ENCODE measurements around the gene CRLF1.

CRLF1 gene

DNA sequence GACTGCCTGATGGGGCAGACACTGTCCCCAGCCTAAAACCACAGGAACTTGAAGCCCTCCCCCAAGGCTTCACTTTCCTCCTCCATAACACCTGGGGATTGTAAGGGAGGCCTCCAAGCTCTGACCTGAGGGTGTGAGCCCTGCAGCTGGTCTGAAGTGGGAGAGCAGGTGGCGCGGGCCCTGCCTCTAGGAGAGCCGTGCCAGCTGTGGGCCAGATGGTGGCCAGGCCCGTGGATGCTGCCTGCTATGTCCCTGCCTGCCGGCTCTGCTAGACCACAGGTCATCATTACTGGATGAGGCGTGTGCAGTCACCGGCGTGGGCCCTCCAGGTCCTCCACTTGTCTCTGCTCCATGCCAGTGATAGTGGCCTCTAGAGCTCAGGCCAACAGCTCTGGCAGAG is 26.7 kb upstream of the CRLF1 start:
- Histone ChIP-seq H3K9me3 (no peaks in the 10 kb centered on the region), H3K4me1 (no peaks in the 10 kb centered on the region), H3K27me3 (no peaks in the 10 kb centered on the region), H3K36me3 (no peaks in the 10 kb centered on the region), H3K4me3 (ENCODE audit: low read depth, low read length) (no peak overlapping the region)
- TF ChIP-seq, protein P1, sequence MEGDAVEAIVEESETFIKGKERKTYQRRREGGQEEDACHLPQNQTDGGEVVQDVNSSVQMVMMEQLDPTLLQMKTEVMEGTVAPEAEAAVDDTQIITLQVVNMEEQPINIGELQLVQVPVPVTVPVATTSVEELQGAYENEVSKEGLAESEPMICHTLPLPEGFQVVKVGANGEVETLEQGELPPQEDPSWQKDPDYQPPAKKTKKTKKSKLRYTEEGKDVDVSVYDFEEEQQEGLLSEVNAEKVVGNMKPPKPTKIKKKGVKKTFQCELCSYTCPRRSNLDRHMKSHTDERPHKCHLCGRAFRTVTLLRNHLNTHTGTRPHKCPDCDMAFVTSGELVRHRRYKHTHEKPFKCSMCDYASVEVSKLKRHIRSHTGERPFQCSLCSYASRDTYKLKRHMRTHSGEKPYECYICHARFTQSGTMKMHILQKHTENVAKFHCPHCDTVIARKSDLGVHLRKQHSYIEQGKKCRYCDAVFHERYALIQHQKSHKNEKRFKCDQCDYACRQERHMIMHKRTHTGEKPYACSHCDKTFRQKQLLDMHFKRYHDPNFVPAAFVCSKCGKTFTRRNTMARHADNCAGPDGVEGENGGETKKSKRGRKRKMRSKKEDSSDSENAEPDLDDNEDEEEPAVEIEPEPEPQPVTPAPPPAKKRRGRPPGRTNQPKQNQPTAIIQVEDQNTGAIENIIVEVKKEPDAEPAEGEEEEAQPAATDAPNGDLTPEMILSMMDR (IDR thresholded peaks at IDR 0.05; ENCODE audit: low read depth, low read length): no peak
- no peak for DNase-seq

DNA sequence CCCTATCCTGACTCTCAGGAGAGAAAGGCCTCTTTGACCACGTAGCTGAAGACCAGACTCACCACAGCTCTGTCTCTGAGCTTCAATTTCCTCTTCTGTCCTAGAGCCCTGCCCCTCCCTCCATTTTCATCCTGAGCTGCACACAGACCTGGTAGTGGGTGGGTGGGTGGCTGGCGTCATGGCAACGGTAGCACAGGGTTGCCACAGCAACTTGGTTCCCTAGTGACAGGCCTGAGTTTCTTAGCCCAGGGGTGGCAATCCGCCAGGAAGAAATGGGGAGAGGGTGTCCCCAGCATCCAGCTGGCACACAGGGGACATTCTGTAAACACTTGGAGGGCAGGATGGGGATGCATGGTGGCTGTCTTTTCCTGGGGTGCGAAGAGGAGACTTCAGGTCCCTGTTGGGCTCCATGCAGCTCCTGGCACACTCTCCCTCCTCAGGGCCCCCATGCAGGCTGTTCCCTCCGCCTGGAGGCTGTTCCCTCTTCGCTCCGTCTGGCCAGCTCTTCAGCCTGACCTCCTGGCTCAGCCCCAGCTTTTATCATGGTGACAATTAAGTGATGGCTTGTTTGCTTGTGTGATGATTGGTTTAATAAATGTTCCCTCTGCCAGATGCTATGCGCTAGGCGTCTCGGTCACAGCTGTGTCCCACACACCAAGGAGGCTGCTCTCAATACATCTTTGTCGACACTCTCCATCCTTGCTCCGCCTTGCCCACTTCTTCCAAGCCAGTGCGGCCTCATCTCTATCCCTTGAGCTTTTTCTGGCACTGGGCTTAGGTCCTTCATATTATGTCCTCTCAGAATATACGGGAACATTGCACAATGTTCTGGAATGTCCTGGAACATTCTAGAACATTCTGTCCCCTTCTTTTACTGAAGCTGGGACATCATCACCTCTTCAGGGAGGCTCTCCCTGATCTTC is 22.8 kb upstream of the CRLF1 start:
- Histone ChIP-seq H3K9me3 (no peaks in the 10 kb centered on the region), H3K4me1 (no peaks in the 10 kb centered on the region), H3K36me3 (no peaks in the 10 kb centered on the region), H3K4me3 (ENCODE audit: low read depth, low read length) (no peak overlapping the region), H3K27me3 (no peaks in the 10 kb centered on the region)
- no peak for DNase-seq
- TF ChIP-seq, protein P1 (IDR thresholded peaks at IDR 0.05; ENCODE audit: low read depth, low read length): no peak

DNA sequence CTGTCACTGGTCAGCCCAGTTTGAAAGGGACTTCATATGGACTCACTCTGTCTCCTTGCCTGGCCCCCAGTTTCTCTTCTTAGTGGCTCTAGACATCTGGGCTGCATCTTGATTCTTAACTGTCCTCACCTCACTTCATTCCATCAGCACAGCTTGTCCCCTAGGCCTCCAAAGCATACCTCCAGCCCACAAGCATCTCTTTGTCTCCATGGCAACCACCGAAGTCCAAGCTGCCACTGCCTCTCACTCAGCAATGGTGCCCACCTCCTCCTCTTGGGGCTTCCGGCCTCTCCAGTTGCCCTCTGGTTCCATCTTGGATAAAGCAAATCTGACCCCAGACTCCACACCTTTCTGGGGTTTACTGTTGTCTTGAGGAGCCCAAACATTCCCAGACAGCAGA is 20.3 kb upstream of the CRLF1 start:
- Histone ChIP-seq H3K36me3 (no peaks in the 10 kb centered on the region), H3K4me3 (ENCODE audit: low read depth, low read length) (no peak overlapping the region), H3K4me1 (no peaks in the 10 kb centered on the region), H3K9me3 (no peaks in the 10 kb centered on the region), H3K27me3 (no peaks in the 10 kb centered on the region)
- TF ChIP-seq, protein P1 (IDR thresholded peaks at IDR 0.05; ENCODE audit: low read depth, low read length): no peak
- DNase-seq: no peak

DNA sequence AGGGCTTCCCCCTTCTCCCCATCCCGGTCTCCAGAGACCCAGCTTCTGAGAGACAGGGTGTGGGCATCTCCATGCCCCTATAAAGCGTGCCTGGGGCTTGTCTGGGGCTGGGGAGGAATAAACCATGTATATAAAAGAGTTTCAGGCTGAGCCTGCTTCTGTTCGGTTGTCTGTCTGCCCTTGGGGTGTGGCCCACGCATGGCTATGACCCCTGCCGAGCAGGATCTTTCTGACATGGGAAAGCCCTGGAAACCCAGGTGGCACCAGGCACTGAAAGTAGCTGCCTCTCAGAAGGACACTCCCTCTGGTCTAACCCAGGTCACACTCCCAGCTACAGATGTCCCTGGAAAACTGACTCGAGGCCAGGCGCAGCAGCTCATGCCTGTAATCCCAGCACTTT is 14.3 kb upstream of the CRLF1 start:
- TF ChIP-seq, protein P1 (IDR thresholded peaks at IDR 0.05; ENCODE audit: low read depth, low read length): no peak
- no peak for DNase-seq
- no peaks in the 10 kb centered on the region for H3K4me1 ChIP-seq
- no peaks in the 10 kb centered on the region for H3K36me3 ChIP-seq
- no peak overlapping the region for H3K4me3 ChIP-seq (ENCODE audit: low read depth, low read length)
- no peaks in the 10 kb centered on the region for H3K27me3 ChIP-seq
- H3K9me3 ChIP-seq: no peaks in the 10 kb centered on the region

DNA sequence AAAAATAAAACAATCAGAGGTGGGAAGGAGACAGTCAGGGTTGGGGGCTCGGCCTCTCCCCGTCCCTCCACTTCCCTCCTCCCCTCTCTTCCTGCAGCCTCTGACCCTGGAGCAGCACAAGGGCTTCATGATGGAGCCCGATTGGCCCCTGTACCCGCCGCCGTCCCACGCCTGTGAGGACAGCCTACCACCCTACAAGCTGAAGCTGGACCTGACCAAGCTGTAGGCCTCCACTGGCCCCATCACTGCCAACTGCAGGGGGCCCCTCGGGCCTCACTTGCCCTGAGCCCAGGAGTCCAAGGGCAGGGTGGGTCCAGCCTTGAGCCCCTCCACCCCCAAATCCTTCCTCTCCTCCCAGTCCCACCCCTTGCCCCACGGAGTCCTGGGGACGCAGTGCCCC is 13.7 kb upstream of the CRLF1 start:
- H3K27me3 ChIP-seq: peaks cover 2% of the 10 kb centered on the region
- no peak overlapping the region for H3K4me3 ChIP-seq (ENCODE audit: low read depth, low read length)
- TF ChIP-seq, protein P1 (IDR thresholded peaks at IDR 0.05; ENCODE audit: low read depth, low read length): no peak
- DNase-seq: no peak
- H3K36me3 ChIP-seq: no peaks in the 10 kb centered on the region
- no peaks in the 10 kb centered on the region for H3K4me1 ChIP-seq
- no peaks in the 10 kb centered on the region for H3K9me3 ChIP-seq

DNA sequence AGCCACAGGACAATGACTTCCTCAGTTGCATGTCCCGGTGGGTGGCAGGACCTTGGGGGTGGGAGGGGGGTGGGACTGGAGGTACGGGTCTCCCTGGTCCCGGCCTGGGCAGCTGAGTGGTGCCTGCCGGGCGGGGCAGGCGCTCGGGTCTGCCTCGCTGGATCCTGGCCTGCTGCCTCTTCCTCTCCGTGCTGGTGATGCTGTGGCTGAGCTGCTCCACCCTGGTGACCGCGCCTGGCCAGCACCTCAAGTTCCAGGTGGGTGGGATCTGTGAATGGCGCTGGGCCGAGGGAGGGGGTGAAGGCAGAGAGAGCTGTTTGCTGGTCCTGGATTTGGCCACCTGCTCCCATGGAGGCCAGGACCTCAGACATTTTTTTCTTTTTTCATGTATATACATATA is 11.6 kb upstream of the CRLF1 start:
- Histone ChIP-seq H3K9me3 (no peaks in the 10 kb centered on the region), H3K27me3 (peaks cover 21% of the 10 kb centered on the region)

More for the DNA sequence above, 11.6 kb upstream of the CRLF1 start:
- H3K4me3 ChIP-seq (ENCODE audit: low read depth, low read length): no peak overlapping the region
- TF ChIP-seq, protein P1 (IDR thresholded peaks at IDR 0.05; ENCODE audit: low read depth, low read length): no peak
- H3K4me1 ChIP-seq: no peaks in the 10 kb centered on the region
- H3K36me3 ChIP-seq: no peaks in the 10 kb centered on the region
- DNase-seq: no peak
